NCI-H1694 (cell line): ENCODE measurements around the gene YPEL1.
"Not testable (repeated sequence)": the region's sequence is repeated elsewhere in the genome, so short reads cannot be mapped to it uniquely, and the experiment has no call there.

Source experiments
- DNase-seq: peaks from one replicate; lab custom pipeline; 2025; lab: John Stamatoyannopoulos, UW

Gene YPEL1

GRCh38 chr22:21699643-21700042, 36.0 kb downstream of the YPEL1 start:
- no peak for DNase-seq

- no peak for DNase-seq
These were observed 36.9 kb downstream of the YPEL1 start for GRCh38 chr22:21698430-21699329.

- DNase-seq = no peak
These were observed 37.7 kb downstream of the YPEL1 start for GRCh38 chr22:21697880-21698279.

- DNase-seq = no peak
These were observed 38.4 kb downstream of the YPEL1 start for GRCh38 chr22:21697021-21697771.

GRCh38 chr22:21696115-21696514, 39.5 kb downstream of the YPEL1 start:
- no peak for DNase-seq

DNA sequence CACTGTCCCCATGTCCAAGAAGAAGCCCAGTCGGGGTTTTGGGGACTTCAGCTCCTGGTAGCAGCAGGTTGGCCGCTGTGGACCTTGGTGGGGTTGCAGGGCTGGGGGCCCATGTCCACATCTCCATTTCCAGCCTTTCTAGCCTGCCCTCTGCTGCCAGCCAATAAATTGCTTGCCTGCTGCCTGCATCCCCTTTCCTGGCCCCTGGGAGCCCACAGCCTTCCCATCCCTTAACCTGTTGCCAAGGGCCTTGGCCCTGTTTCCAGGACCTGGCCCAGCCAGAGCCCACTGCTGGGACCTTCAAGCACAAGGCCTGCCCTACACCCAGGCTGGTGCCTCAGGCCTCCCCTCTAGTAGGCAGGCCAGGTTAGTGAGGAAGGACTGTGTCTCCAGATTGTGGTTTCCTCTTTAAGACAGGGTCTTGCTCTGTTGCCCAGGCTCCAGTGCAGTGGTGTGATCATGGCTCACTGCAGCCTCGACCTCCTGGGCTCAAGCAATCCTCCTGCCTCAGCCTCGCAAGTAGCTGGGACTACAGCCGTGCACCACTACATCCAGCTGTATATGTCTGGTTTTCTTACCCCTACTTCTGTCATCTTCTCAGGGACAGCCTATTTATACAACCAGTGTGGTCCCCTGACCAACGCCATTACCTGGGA, 40.0 kb downstream of the YPEL1 start:
- DNase-seq = no peak

DNA sequence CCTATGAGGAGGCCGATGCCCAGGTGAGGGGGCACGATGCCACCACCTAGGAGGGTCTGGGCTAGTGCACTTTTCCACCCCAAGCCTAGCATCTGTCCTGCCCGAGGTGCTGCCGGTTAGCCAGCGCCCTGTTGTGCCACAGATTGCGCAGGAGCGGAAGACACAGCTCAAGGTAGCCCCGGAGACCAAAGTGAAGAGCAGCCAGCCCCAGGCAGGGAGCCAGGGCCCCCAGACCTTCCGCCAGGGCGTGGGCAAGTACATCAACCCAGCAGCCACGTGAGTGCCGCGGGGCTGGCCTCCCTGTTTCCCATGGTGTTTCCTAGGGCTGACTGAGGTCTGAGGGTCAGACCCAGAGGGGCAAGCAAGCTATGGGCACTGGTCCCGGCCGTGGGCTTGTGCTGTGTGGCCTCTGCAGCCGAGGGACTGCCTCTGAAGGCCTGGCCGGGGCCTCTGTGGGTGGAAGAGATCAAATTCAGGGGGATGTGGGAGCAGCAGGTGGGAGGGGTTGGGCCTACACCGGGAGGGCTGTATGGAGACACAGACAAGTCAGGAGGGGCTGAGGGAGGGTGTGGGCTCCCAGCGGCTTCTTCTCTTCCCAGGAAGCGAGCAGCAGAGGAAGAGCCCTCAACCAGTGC, 40.7 kb downstream of the YPEL1 start:
- DNase-seq = no peak

- DNase-seq = no peak
These were observed 41.2 kb downstream of the YPEL1 start for GRCh38 chr22:21694394-21694793.

- DNase-seq = no peak
These were observed 41.6 kb downstream of the YPEL1 start for GRCh38 chr22:21693999-21694341.

DNA sequence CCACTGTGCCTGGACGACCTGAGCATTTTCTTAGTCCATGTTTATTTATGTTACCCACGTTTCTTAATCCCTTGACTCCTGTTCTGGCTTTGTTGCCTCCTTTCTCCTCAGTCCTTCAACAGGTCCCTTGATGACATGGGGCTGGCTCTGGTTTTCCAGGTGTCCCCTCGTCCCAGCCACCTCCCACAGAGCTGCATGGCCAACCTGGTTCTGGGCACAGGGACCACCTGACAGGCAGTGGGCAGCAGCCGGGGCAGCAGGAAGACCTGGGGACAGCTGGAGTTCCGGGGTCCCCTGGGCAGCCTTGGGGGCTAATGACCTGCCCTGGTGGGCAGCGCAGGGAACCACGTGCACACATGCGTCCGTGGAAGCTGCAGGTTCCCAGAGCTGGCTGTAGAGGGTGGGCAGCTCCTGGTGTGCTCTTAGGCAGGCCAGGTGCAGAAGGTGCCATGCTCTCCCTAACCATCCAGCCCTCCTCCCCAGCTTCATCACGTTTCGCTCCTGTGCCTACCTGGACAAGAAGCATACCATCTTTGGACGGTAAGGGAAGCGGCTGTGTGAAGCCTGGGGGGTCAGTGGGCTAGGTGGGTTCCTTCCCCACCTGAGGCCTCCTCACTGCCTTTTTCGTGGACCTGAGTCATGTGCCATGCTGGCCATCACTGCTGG, 42.1 kb downstream of the YPEL1 start:
- no peak for DNase-seq

- not testable (repeated sequence) for DNase-seq
These were observed 42.7 kb downstream of the YPEL1 start for GRCh38 chr22:21692856-21693255.

GRCh38 chr22:21691816-21692215, 43.8 kb downstream of the YPEL1 start:
- DNase-seq = no peak

GRCh38 chr22:21690401-21690801, 45.2 kb downstream of the YPEL1 start:
- peak; percentile 14 for DNase-seq

- DNase-seq = no peak
These were observed 46.8 kb downstream of the YPEL1 start for GRCh38 chr22:21688706-21689381.

- no peak for DNase-seq
These were observed 47.3 kb downstream of the YPEL1 start for GRCh38 chr22:21688341-21688705.

DNA sequence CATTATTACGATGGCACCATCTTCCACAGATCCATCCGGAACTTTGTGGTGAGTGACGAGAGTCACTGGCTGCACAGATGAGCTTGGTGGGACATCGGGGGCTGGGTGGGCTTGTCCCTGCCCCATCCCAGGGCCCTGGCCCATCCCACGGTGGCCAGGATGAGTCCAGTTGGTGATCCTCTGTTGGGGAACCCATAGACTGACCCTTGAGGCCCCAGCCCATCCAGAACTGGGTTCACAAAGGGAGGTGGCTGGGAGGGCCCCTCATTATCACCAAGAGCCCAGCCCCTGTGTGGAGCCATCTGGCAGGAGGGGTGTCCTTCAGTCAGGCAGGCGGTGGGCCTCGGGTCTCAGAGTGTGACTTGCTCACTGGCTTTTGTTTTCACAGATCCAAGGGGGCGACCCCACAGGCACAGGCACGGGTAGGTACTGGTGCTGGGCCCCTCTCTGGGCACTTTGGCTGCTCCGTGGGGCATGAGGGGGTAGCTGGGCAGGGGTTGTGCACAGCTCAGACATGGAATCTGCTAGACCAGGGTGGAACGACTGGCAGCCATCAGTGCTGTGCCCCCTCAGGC, 47.8 kb downstream of the YPEL1 start:
- no peak for DNase-seq

GRCh38 chr22:21686634-21687393, 48.8 kb downstream of the YPEL1 start:
- DNase-seq = no peak

- no peak for DNase-seq
These were observed 49.4 kb downstream of the YPEL1 start for GRCh38 chr22:21686193-21686608.

- DNase-seq = no peak
These were observed 50.5 kb downstream of the YPEL1 start for GRCh38 chr22:21685164-21685513.

DNA sequence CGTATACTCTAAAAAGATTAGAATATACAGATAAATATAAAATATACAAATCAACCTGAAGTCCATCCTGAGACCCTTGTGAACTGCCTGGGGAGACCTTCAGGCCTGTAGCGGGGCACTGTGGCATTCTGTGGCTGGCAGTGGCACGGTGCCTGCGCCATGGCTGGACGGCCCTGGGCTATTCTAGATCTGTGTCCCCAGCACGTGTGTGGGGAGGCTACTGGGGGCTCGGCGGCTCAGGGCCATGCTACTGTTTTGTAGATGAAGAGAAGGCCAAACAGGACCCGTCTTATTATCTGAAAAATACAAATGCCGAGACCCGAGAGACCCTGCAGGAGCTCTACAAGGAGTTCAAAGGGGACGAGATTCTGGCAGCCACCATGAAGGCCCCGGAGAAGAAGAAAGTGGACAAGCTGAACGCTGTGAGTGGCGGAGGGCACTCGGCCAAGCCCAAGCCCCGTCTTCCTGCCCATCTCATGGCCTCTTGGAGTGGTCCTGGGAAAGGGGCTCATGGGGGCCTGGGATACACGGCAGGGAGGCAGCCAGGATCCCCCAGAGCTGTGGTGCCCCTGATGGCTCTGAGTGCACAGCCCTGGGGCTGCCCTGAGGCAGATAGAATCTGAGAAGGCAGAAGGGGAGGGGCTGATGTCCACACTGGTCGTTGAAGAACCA, 51.0 kb downstream of the YPEL1 start:
- DNase-seq = no peak
